NCI-H510A (cell line): Measurements from ENCODE around the gene ALDH3B1.

Experiments used
- DNase-seq: peaks from one replicate; lab custom pipeline; 2025; lab: John Stamatoyannopoulos, UW

The ALDH3B1 gene

GRCh38 chr11:68014157-68014946 is 4.2 kb downstream of the ALDH3B1 start:
- DNase-seq, result no peak

- DNase-seq, result no peak
Observed at GRCh38 chr11:68014947-68015447, 4.9 kb downstream of the ALDH3B1 start.

GRCh38 chr11:68015467-68015866 is 5.3 kb downstream of the ALDH3B1 start:
- no peak for DNase-seq

GRCh38 chr11:68016161-68016903 is 6.2 kb downstream of the ALDH3B1 start:
- no peak for DNase-seq

- DNase-seq, result peak; percentile 67
Observed at GRCh38 chr11:68016904-68017817, 7.0 kb downstream of the ALDH3B1 start.

GRCh38 chr11:68017980-68018729 is 8.0 kb downstream of the ALDH3B1 start:
- no peak for DNase-seq

GRCh38 chr11:68018730-68019190 is 8.6 kb downstream of the ALDH3B1 start:
- no peak for DNase-seq

- no peak for DNase-seq
Observed at GRCh38 chr11:68019486-68019885, 9.4 kb downstream of the ALDH3B1 start.

- DNase-seq, result no peak
Observed at GRCh38 chr11:68020575-68020974, 10.4 kb downstream of the ALDH3B1 start.

GRCh38 chr11:68021167-68021787 is 11.2 kb downstream of the ALDH3B1 start:
- no peak for DNase-seq

GRCh38 chr11:68022531-68022930 is 12.4 kb downstream of the ALDH3B1 start:
- DNase-seq, result no peak

- no peak for DNase-seq
Observed at GRCh38 chr11:68024508-68024907, 14.4 kb downstream of the ALDH3B1 start.

- no peak for DNase-seq
Observed at GRCh38 chr11:68025047-68025446, 14.9 kb downstream of the ALDH3B1 start.

GRCh38 chr11:68026391-68027105 is 16.4 kb downstream of the ALDH3B1 start:
- peak; percentile 61 for DNase-seq

- no peak for DNase-seq
Observed at GRCh38 chr11:68027667-68028066, 17.5 kb downstream of the ALDH3B1 start.

GRCh38 chr11:68028802-68029545 is 18.8 kb downstream of the ALDH3B1 start:
- DNase-seq, result no peak

- DNase-seq, result peak; percentile 99
Observed at GRCh38 chr11:68030318-68031143, 20.4 kb downstream of the ALDH3B1 start, which contains the start of gene NDUFS8. TSS of gene NDUFS8 (plus strand) at chr11:68030681. CDS start at chr11:68032152, 1,471 bp downstream.

- DNase-seq, result no peak
Observed at GRCh38 chr11:68031144-68031464, 21.0 kb downstream of the ALDH3B1 start.
